ENCODE data around the gene SSTR4.
"Not testable (repeated sequence)": the region's sequence is repeated elsewhere in the genome, so short reads cannot be mapped to it uniquely, and the experiment has no call there.

The SSTR4 gene

GRCh38 chr20:23023621-23024177 lies 11.4 kb upstream of the SSTR4 start:
- TF ChIP-seq POU2F2 (IDR thresholded peaks at IDR 0.05; ENCODE audit: low read depth, low read length) (no peak), PAX5 (IDR thresholded peaks at IDR 0.05; ENCODE audit: insufficient read depth, low read length, severe bottlenecking) (no peak), SPI1 (IDR thresholded peaks at IDR 0.05; ENCODE audit: low read depth, low read length) (no peak), POLR2A (IDR thresholded peaks at IDR 0.05; ENCODE audit: low read depth, low read length) (no peak), TAF1 (IDR thresholded peaks at IDR 0.05; ENCODE audit: low read depth, low read length) (no peak), POLR2AphosphoS5 (IDR thresholded peaks at IDR 0.05; ENCODE audit: low read depth, low read length) (no peak)
- no peak for FAIRE-seq
- no peak for DNase-seq (ENCODE audit: insufficient read length, low spot score)

- no peak for FAIRE-seq
- TF ChIP-seq POLR2A (IDR thresholded peaks at IDR 0.05; ENCODE audit: low read depth, low read length), result no peak
- no peak for TF ChIP-seq POU2F2 (IDR thresholded peaks at IDR 0.05; ENCODE audit: low read depth, low read length)
- no peak for TF ChIP-seq TAF1 (IDR thresholded peaks at IDR 0.05; ENCODE audit: low read depth, low read length)
- TF ChIP-seq PAX5 (IDR thresholded peaks at IDR 0.05; ENCODE audit: insufficient read depth, low read length, severe bottlenecking), result no peak
- TF ChIP-seq POLR2AphosphoS5 (IDR thresholded peaks at IDR 0.05; ENCODE audit: low read depth, low read length), result no peak
- DNase-seq (ENCODE audit: insufficient read length, low spot score), result no peak
Observed at GRCh38 chr20:23024701-23025100, 10.4 kb upstream of the SSTR4 start.

DNA sequence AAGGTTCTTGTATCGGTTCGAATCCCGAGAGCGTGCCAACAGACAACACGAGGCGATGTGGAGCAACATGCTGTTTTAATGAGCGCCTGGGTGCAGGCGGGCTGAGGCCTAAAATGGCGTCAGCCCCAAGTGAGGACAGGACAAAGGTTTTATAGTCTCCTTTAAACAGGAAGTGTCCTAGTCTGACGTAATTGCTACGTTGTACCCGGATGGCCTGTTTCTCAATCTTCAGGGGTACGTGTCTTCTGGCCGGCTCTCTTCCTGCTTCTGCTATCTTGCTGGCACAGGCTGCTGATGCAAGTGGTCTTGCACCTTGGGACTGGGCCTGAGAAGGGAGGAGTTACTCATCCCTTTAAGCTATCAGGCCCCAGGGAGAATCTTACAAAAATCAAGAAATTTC lies 9.6 kb upstream of the SSTR4 start:
- DNase-seq (ENCODE audit: insufficient read length, low spot score); FAIRE-seq: not testable (repeated sequence)

DNA sequence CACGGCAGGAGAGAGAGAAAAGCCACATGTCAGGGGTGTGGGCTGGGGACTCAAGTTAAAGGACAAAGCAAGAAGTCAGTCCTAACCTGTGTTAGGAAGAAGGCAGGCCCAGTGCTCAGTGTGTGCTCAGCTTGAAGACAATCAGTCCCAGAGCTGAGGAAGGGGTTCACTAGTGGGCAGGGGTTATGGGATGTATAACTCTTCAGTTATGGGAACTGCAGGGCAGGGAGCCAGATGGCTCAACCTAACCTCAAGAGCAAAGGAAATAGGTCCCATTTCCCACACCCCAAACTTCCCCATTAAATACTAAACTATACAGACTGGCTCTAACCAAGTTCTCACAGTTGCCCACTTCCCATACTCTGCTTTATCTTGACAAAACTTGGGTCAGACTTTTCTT lies 7.4 kb upstream of the SSTR4 start:
- DNase-seq (ENCODE audit: insufficient read length, low spot score) (no peak), FAIRE-seq (no peak)
- no peak for TF ChIP-seq POLR2A (IDR thresholded peaks at IDR 0.05; ENCODE audit: low read depth, low read length)
- TF ChIP-seq PAX5 (IDR thresholded peaks at IDR 0.05; ENCODE audit: insufficient read depth, low read length, severe bottlenecking), result no peak
- TF ChIP-seq POLR2AphosphoS5 (IDR thresholded peaks at IDR 0.05; ENCODE audit: low read depth, low read length), result no peak
- no peak for TF ChIP-seq POU2F2 (IDR thresholded peaks at IDR 0.05; ENCODE audit: low read depth, low read length)
- no peak for TF ChIP-seq SPI1 (IDR thresholded peaks at IDR 0.05; ENCODE audit: low read depth, low read length)
- no peak for TF ChIP-seq TAF1 (IDR thresholded peaks at IDR 0.05; ENCODE audit: low read depth, low read length)

GRCh38 chr20:23028392-23028791 lies 6.7 kb upstream of the SSTR4 start:
- TF ChIP-seq POLR2AphosphoS5 (IDR thresholded peaks at IDR 0.05; ENCODE audit: low read depth, low read length), result no peak
- DNase-seq (ENCODE audit: insufficient read length, low spot score) (no peak), FAIRE-seq (no peak)

DNA sequence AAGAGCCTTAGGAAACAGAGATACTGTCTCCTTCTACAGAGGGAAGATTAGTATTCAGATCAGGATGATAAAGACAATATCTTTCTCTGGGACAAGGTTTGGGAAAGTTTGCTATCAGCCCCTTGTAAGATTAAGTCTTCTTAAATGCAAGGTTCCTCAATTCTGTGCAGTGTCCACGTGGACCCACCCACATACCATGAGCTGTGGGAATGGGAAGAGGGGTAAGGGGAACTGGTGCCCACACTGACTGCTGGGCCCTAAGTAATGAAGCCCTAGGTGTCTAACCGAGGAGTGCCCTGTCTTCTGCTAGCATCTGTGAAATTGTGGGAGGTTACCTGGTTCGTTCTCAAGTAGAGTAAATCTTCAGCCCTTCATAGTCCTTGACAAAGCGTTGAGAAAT lies 5.8 kb upstream of the SSTR4 start:
- FAIRE-seq (no peak), DNase-seq (ENCODE audit: insufficient read length, low spot score) (no peak)
- TF ChIP-seq TAF1 (IDR thresholded peaks at IDR 0.05; ENCODE audit: low read depth, low read length) (no peak), SPI1 (IDR thresholded peaks at IDR 0.05; ENCODE audit: low read depth, low read length) (no peak), POLR2AphosphoS5 (IDR thresholded peaks at IDR 0.05; ENCODE audit: low read depth, low read length) (no peak), PAX5 (IDR thresholded peaks at IDR 0.05; ENCODE audit: insufficient read depth, low read length, severe bottlenecking) (no peak), POU2F2 (IDR thresholded peaks at IDR 0.05; ENCODE audit: low read depth, low read length) (no peak), POLR2A (IDR thresholded peaks at IDR 0.05; ENCODE audit: low read depth, low read length) (no peak)

DNA sequence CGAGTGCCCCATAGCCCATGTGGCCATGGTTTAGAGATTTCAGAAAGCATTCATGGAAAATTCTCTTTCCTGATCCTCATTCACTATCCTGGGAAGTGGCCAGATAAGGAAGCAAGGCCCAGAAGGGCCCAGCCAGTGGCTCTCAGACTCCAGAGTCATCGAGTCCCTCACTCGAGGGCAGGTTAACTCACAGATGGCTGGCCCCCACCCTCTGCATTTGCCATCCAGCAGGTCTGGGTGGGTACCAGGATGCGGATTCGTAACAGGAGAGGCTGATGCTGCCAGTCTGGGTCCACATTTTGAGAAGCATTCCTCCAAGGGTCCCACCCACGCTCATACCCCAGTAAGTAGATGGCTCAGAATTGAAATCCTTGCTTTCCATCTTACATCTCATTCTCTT lies 3.8 kb upstream of the SSTR4 start:
- DNase-seq (ENCODE audit: insufficient read length, low spot score), result no peak
- FAIRE-seq, result no peak
- TF ChIP-seq SPI1 (IDR thresholded peaks at IDR 0.05; ENCODE audit: low read depth, low read length) (no peak), PAX5 (IDR thresholded peaks at IDR 0.05; ENCODE audit: insufficient read depth, low read length, severe bottlenecking) (no peak), POU2F2 (IDR thresholded peaks at IDR 0.05; ENCODE audit: low read depth, low read length) (no peak), POLR2A (IDR thresholded peaks at IDR 0.05; ENCODE audit: low read depth, low read length) (no peak), POLR2AphosphoS5 (IDR thresholded peaks at IDR 0.05; ENCODE audit: low read depth, low read length) (no peak), TAF1 (IDR thresholded peaks at IDR 0.05; ENCODE audit: low read depth, low read length) (no peak)

GRCh38 chr20:23032056-23032749 lies 2.9 kb upstream of the SSTR4 start:
- DNase-seq (ENCODE audit: insufficient read length, low spot score), result no peak
- no peak for FAIRE-seq
- TF ChIP-seq SPI1 (IDR thresholded peaks at IDR 0.05; ENCODE audit: low read depth, low read length) (no peak), POLR2A (IDR thresholded peaks at IDR 0.05; ENCODE audit: low read depth, low read length) (no peak), POLR2AphosphoS5 (IDR thresholded peaks at IDR 0.05; ENCODE audit: low read depth, low read length) (no peak), PAX5 (IDR thresholded peaks at IDR 0.05; ENCODE audit: insufficient read depth, low read length, severe bottlenecking) (no peak), TAF1 (IDR thresholded peaks at IDR 0.05; ENCODE audit: low read depth, low read length) (no peak), POU2F2 (IDR thresholded peaks at IDR 0.05; ENCODE audit: low read depth, low read length) (no peak)

- TF ChIP-seq PAX5 (IDR thresholded peaks at IDR 0.05; ENCODE audit: insufficient read depth, low read length, severe bottlenecking) (no peak), TAF1 (IDR thresholded peaks at IDR 0.05; ENCODE audit: low read depth, low read length) (no peak), POU2F2 (IDR thresholded peaks at IDR 0.05; ENCODE audit: low read depth, low read length) (no peak), SPI1 (IDR thresholded peaks at IDR 0.05; ENCODE audit: low read depth, low read length) (no peak), POLR2A (IDR thresholded peaks at IDR 0.05; ENCODE audit: low read depth, low read length) (no peak), POLR2AphosphoS5 (IDR thresholded peaks at IDR 0.05; ENCODE audit: low read depth, low read length) (no peak)
- DNase-seq (ENCODE audit: insufficient read length, low spot score) (no peak), FAIRE-seq (no peak)
Observed at GRCh38 chr20:23032750-23033078, 2.4 kb upstream of the SSTR4 start.

DNA sequence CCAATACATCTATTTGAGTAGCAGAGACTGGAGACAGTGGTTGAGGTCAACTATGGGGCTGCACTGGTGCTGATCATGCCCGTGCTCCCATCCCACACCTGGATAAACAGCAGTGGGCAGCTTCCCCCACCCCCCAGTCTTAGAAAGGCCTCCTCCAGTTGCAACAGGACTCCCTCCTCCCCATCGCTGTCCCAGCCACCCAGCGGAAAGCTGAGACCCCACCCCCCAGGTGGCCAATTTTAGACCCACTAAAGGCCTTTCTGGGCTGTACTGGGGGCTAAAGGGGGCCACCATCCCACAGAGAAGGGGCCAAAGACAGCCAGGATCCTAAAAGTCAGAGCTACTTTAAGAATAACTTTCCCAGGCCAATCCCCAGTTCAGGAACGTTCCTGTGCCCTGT lies 1.2 kb upstream of the SSTR4 start:
- no peak for FAIRE-seq
- no peak for TF ChIP-seq POLR2A (IDR thresholded peaks at IDR 0.05; ENCODE audit: low read depth, low read length)
- no peak for TF ChIP-seq POU2F2 (IDR thresholded peaks at IDR 0.05; ENCODE audit: low read depth, low read length)
- TF ChIP-seq TAF1 (IDR thresholded peaks at IDR 0.05; ENCODE audit: low read depth, low read length), result no peak
- TF ChIP-seq PAX5 (IDR thresholded peaks at IDR 0.05; ENCODE audit: insufficient read depth, low read length, severe bottlenecking), result no peak
- DNase-seq (ENCODE audit: insufficient read length, low spot score), result no peak
